Measurements from ENCODE around the gene SFXN4. TPM values are rescaled to one million over a fixed set of nuclear protein-coding genes. Genes with fewer than 3 reads are reported as not detected.
"Not testable (repeated sequence)": the region's sequence is repeated elsewhere in the genome, so short reads cannot be mapped to it uniquely, and the experiment has no call there.

Gene SFXN4
- total RNA-seq, 2 donors from 2014 or later: 9.5 to 16.1 TPM

GRCh38 chr10:119100434-119101238 lies 64.9 kb downstream of the SFXN4 start:
- Histone ChIP-seq H3K27me3 (replicated peaks; ENCODE audit: insufficient read depth) (no peaks in the 10 kb centered on the region), H3K4me3 (no peak overlapping the region), H3K27ac (peak overlapping the region in 1 of 2 donors; percentile 8), H3K36me3 (no peaks in the 10 kb centered on the region), H3K4me1 (ENCODE audit: control insufficient read depth in 1 of 2, low read depth in 2 of 2) (peaks cover 9 to 11% of the 10 kb centered on the region in 2 donors), H3K9me3 (no peaks in the 10 kb centered on the region)
- TF ChIP-seq CTCF (IDR thresholded peaks at IDR 0.05): no peak
- no peak for ATAC-seq (ENCODE audit: insufficient number of reproducible peaks, low FRiP score, low read depth)
- DNase-seq (ENCODE audit: low spot score): no peak

GRCh38 chr10:119098576-119098975 lies 66.9 kb downstream of the SFXN4 start:
- Histone ChIP-seq H3K9me3 (no peaks in the 10 kb centered on the region), H3K4me1 (ENCODE audit: control insufficient read depth in 1 of 2, low read depth in 2 of 2) (no peaks in the 10 kb centered on the region), H3K27me3 (replicated peaks; ENCODE audit: insufficient read depth) (no peaks in the 10 kb centered on the region), H3K4me3 (no peak overlapping the region), H3K36me3 (no peaks in the 10 kb centered on the region), H3K27ac (no peak overlapping the region)
- DNase-seq (ENCODE audit: low spot score) (no peak), ATAC-seq (ENCODE audit: insufficient number of reproducible peaks, low FRiP score, low read depth) (no peak)
- no peak for TF ChIP-seq CTCF (IDR thresholded peaks at IDR 0.05)

GRCh38 chr10:119096641-119097415 lies 68.7 kb downstream of the SFXN4 start:
- not testable (repeated sequence) for H3K4me3 ChIP-seq

GRCh38 chr10:119095640-119096039 lies 69.9 kb downstream of the SFXN4 start:
- no peak for TF ChIP-seq CTCF (IDR thresholded peaks at IDR 0.05)
- Histone ChIP-seq H3K36me3 (no peaks in the 10 kb centered on the region), H3K27me3 (replicated peaks; ENCODE audit: insufficient read depth) (no peaks in the 10 kb centered on the region), H3K27ac (no peak overlapping the region), H3K9me3 (no peaks in the 10 kb centered on the region), H3K4me3 (no peak overlapping the region), H3K4me1 (ENCODE audit: control insufficient read depth in 1 of 2, low read depth in 2 of 2) (no peaks in the 10 kb centered on the region)
- no peak for DNase-seq (ENCODE audit: low spot score)
- ATAC-seq (ENCODE audit: insufficient number of reproducible peaks, low FRiP score, low read depth): no peak

More at GRCh38 chr10:119096641-119097415, 68.7 kb downstream of the SFXN4 start:
- not testable (repeated sequence) for H3K27ac ChIP-seq; DNase-seq (ENCODE audit: low spot score); H3K36me3 ChIP-seq; ATAC-seq (ENCODE audit: insufficient number of reproducible peaks, low FRiP score, low read depth); H3K9me3 ChIP-seq; H3K4me1 ChIP-seq (ENCODE audit: control insufficient read depth in 1 of 2, low read depth in 2 of 2); H3K27me3 ChIP-seq (replicated peaks; ENCODE audit: insufficient read depth)

GRCh38 chr10:119090968-119091367 lies 74.5 kb downstream of the SFXN4 start:
- no peak for ATAC-seq (ENCODE audit: insufficient number of reproducible peaks, low FRiP score, low read depth)

More at GRCh38 chr10:119090968-119091367, 74.5 kb downstream of the SFXN4 start:
- TF ChIP-seq CTCF (IDR thresholded peaks at IDR 0.05): no peak
- H3K9me3 ChIP-seq: no peaks in the 10 kb centered on the region
- no peaks in the 10 kb centered on the region for H3K27me3 ChIP-seq (replicated peaks; ENCODE audit: insufficient read depth)
- H3K27ac ChIP-seq: no peak overlapping the region
- no peak for DNase-seq (ENCODE audit: low spot score)
- H3K4me3 ChIP-seq: no peak overlapping the region
- H3K36me3 ChIP-seq: no peaks in the 10 kb centered on the region
- no peaks in the 10 kb centered on the region for H3K4me1 ChIP-seq (ENCODE audit: control insufficient read depth in 1 of 2, low read depth in 2 of 2)

Other genes starting within 250 kb of the SFXN4 start
- 1 to 10 TPM; 1.4 to 5.4 TPM for gene NANOS1, start 136.0 kb downstream of the SFXN4 start, total RNA-seq
- gene EIF3A, start 84.9 kb downstream of the SFXN4 start, total RNA-seq: 100 to 1,000 TPM in 1 of 2 donors, 10 to 100 TPM in 1; 70.8 to 135 TPM
- gene DENND10, start 61.6 kb downstream of the SFXN4 start, total RNA-seq: 10 to 100 TPM; 22.6 to 23.6 TPM
- gene PRDX3, start 13.1 kb upstream of the SFXN4 start, total RNA-seq: 10 to 100 TPM; 64.4 to 77.6 TPM
- gene GRK5, start 41.9 kb upstream of the SFXN4 start, total RNA-seq: 10 to 100 TPM; 85.3 to 90.2 TPM